Fibroblast of lung (primary cell): Measurements from ENCODE around the gene NAA35.

Experiments used
- EZH2 ChIP-seq: IDR thresholded peaks from 2 replicates; pipeline ENCODE4 v1.5.1; 2012; ENCODE audit warnings: low read length, control low read depth, mild to moderate bottlenecking; ENCODE audit errors: missing control alignments
- TF ChIP-seq, protein P1 (sequence below), 2 donors: IDR thresholded peaks in 1 of 2; conservative IDR thresholded peaks in 1 of 2; 1 replicate in 1 of 2; 2 replicates in 1 of 2; pipeline ENCODE4 v1.5.1; 2011 to 2012; ENCODE audit warnings: low read length in 2 of 2, control low read depth in 1 of 2, inconsistent platforms in 1 of 2, low read depth in 1 of 2, mild to moderate bottlenecking in 1 of 2

DNA sequence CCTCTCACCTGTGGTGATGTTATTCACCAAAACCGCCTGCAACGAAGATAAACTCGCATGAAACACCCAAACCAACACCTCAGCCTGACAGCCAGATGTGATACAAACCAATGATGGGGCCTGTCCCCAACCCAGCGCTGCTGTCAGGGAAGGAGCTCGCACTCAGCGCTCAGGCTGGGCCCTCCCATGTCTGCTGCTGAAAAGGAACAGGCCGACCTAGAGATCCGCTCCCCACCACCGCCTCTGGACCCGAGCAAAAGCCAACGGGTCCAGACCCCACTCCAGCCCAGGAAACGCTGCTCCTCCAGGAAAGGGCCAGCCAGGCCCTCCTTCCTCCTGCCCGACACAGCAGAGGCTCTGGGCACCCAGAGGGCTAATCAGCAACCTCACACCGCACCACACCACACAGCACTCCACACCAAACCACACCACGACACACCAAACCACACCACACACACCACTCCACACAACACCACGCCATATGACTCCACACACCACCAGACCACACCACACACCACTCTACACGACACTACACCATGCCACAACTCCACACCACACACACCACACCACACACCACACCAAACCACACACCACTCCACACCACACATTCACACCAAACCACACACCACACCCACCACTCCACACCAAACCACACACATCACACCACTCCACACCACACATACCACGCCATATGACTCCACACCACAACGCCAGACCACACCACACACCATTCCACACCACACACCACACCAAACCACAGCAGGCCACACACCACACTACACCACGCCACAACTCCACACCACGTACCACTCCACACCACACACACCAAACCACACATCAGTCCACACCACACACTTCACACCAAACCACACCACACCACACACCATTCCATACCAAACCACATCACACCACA is 111.9 kb downstream of the NAA35 start:
- TF ChIP-seq, protein P1, sequence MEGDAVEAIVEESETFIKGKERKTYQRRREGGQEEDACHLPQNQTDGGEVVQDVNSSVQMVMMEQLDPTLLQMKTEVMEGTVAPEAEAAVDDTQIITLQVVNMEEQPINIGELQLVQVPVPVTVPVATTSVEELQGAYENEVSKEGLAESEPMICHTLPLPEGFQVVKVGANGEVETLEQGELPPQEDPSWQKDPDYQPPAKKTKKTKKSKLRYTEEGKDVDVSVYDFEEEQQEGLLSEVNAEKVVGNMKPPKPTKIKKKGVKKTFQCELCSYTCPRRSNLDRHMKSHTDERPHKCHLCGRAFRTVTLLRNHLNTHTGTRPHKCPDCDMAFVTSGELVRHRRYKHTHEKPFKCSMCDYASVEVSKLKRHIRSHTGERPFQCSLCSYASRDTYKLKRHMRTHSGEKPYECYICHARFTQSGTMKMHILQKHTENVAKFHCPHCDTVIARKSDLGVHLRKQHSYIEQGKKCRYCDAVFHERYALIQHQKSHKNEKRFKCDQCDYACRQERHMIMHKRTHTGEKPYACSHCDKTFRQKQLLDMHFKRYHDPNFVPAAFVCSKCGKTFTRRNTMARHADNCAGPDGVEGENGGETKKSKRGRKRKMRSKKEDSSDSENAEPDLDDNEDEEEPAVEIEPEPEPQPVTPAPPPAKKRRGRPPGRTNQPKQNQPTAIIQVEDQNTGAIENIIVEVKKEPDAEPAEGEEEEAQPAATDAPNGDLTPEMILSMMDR (conservative IDR thresholded peaks at IDR 0.05 in 1 of 2, IDR thresholded peaks at IDR 0.05 in 1 of 2; ENCODE audit: low read depth in 1 of 2, low read length in 2 of 2), result no peak
- TF ChIP-seq EZH2, result no peak
